Lower leg skin (tissue), 3 donors: Measurements from ENCODE around the gene ACER3.

Experiments
- POLR2A ChIP-seq, 2 donors: fragments of 450-650 bp; IDR thresholded peaks; one replicate each; pipeline ENCODE4 v1.6.1; 2016 to 2017; ENCODE audit warnings: antibody characterized with exemption in 2 of 2, mild to moderate bottlenecking in 1 of 2, moderate library complexity in 1 of 2
- TF ChIP-seq, protein P1 (sequence below), 3 donors: fragments of 450-650 bp; IDR thresholded peaks; one replicate each; pipeline ENCODE4 v1.5.1; 2016; ENCODE audit warnings: antibody characterized with exemption in 3 of 3, mild to moderate bottlenecking in 3 of 3, moderate library complexity in 2 of 3

DNA sequence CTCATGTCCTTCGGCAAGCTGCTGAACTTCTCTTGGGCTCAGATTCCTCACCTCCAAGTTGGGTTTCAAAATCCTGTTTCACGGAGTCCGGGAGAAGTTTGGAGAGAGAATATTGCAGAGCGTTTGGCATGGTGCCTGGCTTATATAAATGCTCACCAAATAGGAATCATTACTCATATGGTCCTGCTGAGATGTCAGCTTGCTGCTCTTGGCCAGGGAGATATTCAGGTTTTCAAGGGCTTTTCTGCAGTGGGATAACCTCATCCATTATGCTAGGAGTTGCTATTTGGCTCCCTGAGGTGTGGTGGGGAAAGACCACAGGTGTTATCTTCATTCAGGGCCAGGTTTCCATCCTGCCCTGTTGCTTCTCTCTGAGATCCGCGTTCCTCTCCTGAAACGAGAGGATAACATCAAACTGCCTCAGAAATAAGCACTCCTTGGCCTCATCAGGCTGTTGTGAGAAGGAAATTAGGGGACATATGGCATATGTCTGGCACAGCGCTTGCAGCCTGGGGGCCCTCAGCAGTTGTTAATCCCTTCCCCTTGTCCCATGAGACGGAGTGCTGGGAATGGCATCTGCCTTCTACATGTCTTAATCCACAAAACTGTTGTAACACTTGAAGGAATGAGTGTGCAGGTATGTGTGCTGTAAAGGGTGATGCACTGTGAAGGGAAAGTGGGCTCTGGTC, 29.9 kb upstream of the ACER3 start:
- TF ChIP-seq, protein P1, sequence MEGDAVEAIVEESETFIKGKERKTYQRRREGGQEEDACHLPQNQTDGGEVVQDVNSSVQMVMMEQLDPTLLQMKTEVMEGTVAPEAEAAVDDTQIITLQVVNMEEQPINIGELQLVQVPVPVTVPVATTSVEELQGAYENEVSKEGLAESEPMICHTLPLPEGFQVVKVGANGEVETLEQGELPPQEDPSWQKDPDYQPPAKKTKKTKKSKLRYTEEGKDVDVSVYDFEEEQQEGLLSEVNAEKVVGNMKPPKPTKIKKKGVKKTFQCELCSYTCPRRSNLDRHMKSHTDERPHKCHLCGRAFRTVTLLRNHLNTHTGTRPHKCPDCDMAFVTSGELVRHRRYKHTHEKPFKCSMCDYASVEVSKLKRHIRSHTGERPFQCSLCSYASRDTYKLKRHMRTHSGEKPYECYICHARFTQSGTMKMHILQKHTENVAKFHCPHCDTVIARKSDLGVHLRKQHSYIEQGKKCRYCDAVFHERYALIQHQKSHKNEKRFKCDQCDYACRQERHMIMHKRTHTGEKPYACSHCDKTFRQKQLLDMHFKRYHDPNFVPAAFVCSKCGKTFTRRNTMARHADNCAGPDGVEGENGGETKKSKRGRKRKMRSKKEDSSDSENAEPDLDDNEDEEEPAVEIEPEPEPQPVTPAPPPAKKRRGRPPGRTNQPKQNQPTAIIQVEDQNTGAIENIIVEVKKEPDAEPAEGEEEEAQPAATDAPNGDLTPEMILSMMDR (IDR thresholded peaks at IDR 0.05): no peak
- TF ChIP-seq POLR2A (IDR thresholded peaks at IDR 0.05): no peak
